H9 (cell line): Measurements from ENCODE around the gene CLEC4G. TPM values are rescaled to one million over a fixed set of nuclear protein-coding genes. Genes with fewer than 3 reads are reported as not detected.
A peak's percentile ranks its signal among the peaks of the same experiment; 100 is the strongest.

Experiments
- DNase-seq: peaks from one replicate; pipeline ENCODE4 v3.0.0-alpha.2; 2017
- H2AFZ ChIP-seq: one replicate; pipeline ENCODE4 v1.6.1; 2013; ENCODE audit warnings: mild to moderate bottlenecking, low read length, control low read depth, moderate library complexity
- H2AK5ac ChIP-seq: 2 replicates; pipeline ENCODE4 v1.6.1; 2013; ENCODE audit warnings: low read length, control low read depth, mixed read lengths; ENCODE audit not compliant: insufficient read length
- H2BK120ac ChIP-seq: one replicate; pipeline ENCODE4 v1.6.1; 2013; ENCODE audit warnings: low read depth, mild to moderate bottlenecking, low read length, control low read depth, inconsistent platforms; ENCODE audit not compliant: poor library complexity, severe bottlenecking
- H2BK12ac ChIP-seq: 2 replicates; pipeline ENCODE4 v1.6.1; 2013; ENCODE audit warnings: low read length, control low read depth, mixed read lengths, low read depth; ENCODE audit not compliant: insufficient read length
- H2BK15ac ChIP-seq: 2 replicates; pipeline ENCODE4 v1.6.1; 2013; ENCODE audit warnings: low read depth, low read length, control low read depth
- H2BK20ac ChIP-seq: one replicate; pipeline ENCODE4 v1.6.1; 2013; ENCODE audit warnings: low read depth, mild to moderate bottlenecking, low read length, control low read depth, inconsistent platforms; ENCODE audit not compliant: poor library complexity, severe bottlenecking
- H2BK5ac ChIP-seq: 2 replicates; pipeline ENCODE4 v1.6.1; 2013; ENCODE audit warnings: low read length, control low read depth, mixed read lengths; ENCODE audit not compliant: insufficient read length
- H3K14ac ChIP-seq: 2 replicates; pipeline ENCODE4 v1.6.1; 2013; ENCODE audit warnings: low read length, control low read depth; ENCODE audit not compliant: insufficient read depth
- H3K18ac ChIP-seq: 2 replicates; pipeline ENCODE4 v1.6.1; 2013; ENCODE audit warnings: low read depth, mild to moderate bottlenecking, mixed read lengths, low read length, control low read depth; ENCODE audit not compliant: insufficient read length
- H3K23ac ChIP-seq: 2 replicates; pipeline ENCODE4 v1.6.1; 2013; ENCODE audit warnings: low read length, control low read depth, mixed read lengths, low read depth; ENCODE audit not compliant: insufficient read length
- H3K23me2 ChIP-seq: 2 replicates; pipeline ENCODE4 v1.6.1; 2013; ENCODE audit warnings: low read depth, mild to moderate bottlenecking, mixed read lengths, low read length, control low read depth; ENCODE audit not compliant: insufficient read length, poor library complexity, severe bottlenecking
- H3K27ac ChIP-seq: 2 replicates; pipeline ENCODE4 v1.5.1; 2013; ENCODE audit warnings: low read length, control low read depth, mixed read lengths, low read depth; ENCODE audit not compliant: insufficient read length
- H3K27me3 ChIP-seq: 2 replicates; pipeline ENCODE4 v1.6.1; 2013; ENCODE audit warnings: low read length, control low read depth, inconsistent platforms; ENCODE audit not compliant: insufficient read depth
- H3K4ac ChIP-seq: 2 replicates; pipeline ENCODE4 v1.6.1; 2013; ENCODE audit warnings: low read depth, mild to moderate bottlenecking, control low read depth, inconsistent platforms, low read length, moderate library complexity
- H3K4me1 ChIP-seq: 2 replicates; pipeline ENCODE4 v1.6.1; 2013; ENCODE audit warnings: low read length, control low read depth, inconsistent platforms; ENCODE audit not compliant: insufficient read depth
- H3K4me2 ChIP-seq: 2 replicates; pipeline ENCODE4 v1.6.1; 2013; ENCODE audit warnings: low read length, control low read depth, mixed read lengths; ENCODE audit not compliant: insufficient read length, insufficient read depth
- H3K56ac ChIP-seq: 2 replicates; pipeline ENCODE4 v1.6.1; 2013; ENCODE audit warnings: low read depth, mild to moderate bottlenecking, mixed read lengths, low read length, control low read depth; ENCODE audit not compliant: insufficient read length
- H3K79me1 ChIP-seq: 2 replicates; pipeline ENCODE4 v1.6.1; 2013; ENCODE audit warnings: low read depth, mild to moderate bottlenecking, moderate library complexity, low read length, control low read depth, inconsistent platforms; ENCODE audit not compliant: insufficient read depth, poor library complexity, severe bottlenecking
- H3K79me2 ChIP-seq: 2 replicates; pipeline ENCODE4 v1.6.1; 2013; ENCODE audit warnings: low read length, control low read depth, inconsistent platforms; ENCODE audit not compliant: insufficient read depth
- H3K9ac ChIP-seq: 2 replicates; pipeline ENCODE4 v1.6.1; 2013; ENCODE audit warnings: low read length, control low read depth, mixed read lengths; ENCODE audit not compliant: insufficient read length; ENCODE audit errors: extremely low read depth
- H3K9me3 ChIP-seq: one replicate; pipeline ENCODE4 v1.6.1; 2013; ENCODE audit warnings: low read depth, low read length, inconsistent platforms; ENCODE audit not compliant: control insufficient read depth
- H3T11ph ChIP-seq: one replicate; pipeline ENCODE4 v1.6.1; 2013; ENCODE audit warnings: mild to moderate bottlenecking, low read length, control low read depth, inconsistent platforms
- H4K20me1 ChIP-seq: one replicate; pipeline ENCODE4 v1.6.1; 2013; ENCODE audit not compliant: control insufficient read depth, insufficient read length, insufficient read depth
- H4K5ac ChIP-seq: 2 replicates; pipeline ENCODE4 v1.6.1; 2013; ENCODE audit warnings: low read depth, mild to moderate bottlenecking, mixed read lengths, low read length, control low read depth; ENCODE audit not compliant: insufficient read length
- H4K8ac ChIP-seq: replicated peaks from 2 replicates; pipeline ENCODE4 v1.6.1; 2013; ENCODE audit warnings: low read length, control low read depth, mixed read lengths, low read depth; ENCODE audit not compliant: insufficient read length
- H4K91ac ChIP-seq: 2 replicates; pipeline ENCODE4 v1.6.1; 2013; ENCODE audit warnings: low read depth, mild to moderate bottlenecking, moderate library complexity, mixed read lengths, low read length, control low read depth; ENCODE audit not compliant: insufficient read length
- H3K27ac Mint-ChIP-seq, 3 experiments: 2 replicates in 2 of 3; 3 replicates in 1 of 3; pipeline ENCODE4 v1.8.0; 2020 to 2021; ENCODE audit warnings: mixed read lengths in 3 of 3, mild to moderate bottlenecking in 1 of 3, moderate library complexity in 1 of 3
- H3K27me3 Mint-ChIP-seq: 2 replicates; pipeline ENCODE4 v1.8.0; 2021; ENCODE audit warnings: low read depth, mild to moderate bottlenecking, moderate library complexity, mixed read lengths
- H3K36me3 Mint-ChIP-seq, 3 experiments: 2 replicates in 2 of 3; 3 replicates in 1 of 3; pipeline ENCODE4 v1.8.0; 2020 to 2021; ENCODE audit warnings: low read depth in 3 of 3, mixed read lengths in 3 of 3; ENCODE audit not compliant: insufficient read depth in 1 of 3
- H3K4me1 Mint-ChIP-seq, 2 experiments: 2 replicates each; pipeline ENCODE4 v1.8.0; 2020; ENCODE audit warnings: mixed read lengths in 2 of 2
- H3K4me3 Mint-ChIP-seq, 2 experiments: 2 replicates in 1 of 2; 3 replicates in 1 of 2; pipeline ENCODE4 v1.8.0; 2020 to 2021; ENCODE audit warnings: mild to moderate bottlenecking in 2 of 2, mixed read lengths in 2 of 2, moderate library complexity in 1 of 2
- H3K9me3 Mint-ChIP-seq, 2 experiments: 2 replicates in 1 of 2; 3 replicates in 1 of 2; pipeline ENCODE4 v1.8.0; 2020; ENCODE audit warnings: mild to moderate bottlenecking in 2 of 2, mixed read lengths in 2 of 2, moderate library complexity in 1 of 2
- WGBS: extraction: QIAGEN DNeasy Blood & Tissue Kit; methylation state at CpG from one replicate; pipeline ENCODE4 v1.1.7; 2013; ENCODE audit warnings: missing lambda C conversion rate, low lambda C conversion rate, mixed read lengths; ENCODE audit not compliant: insufficient read length; ENCODE audit errors: extremely low coverage; 5-methylcytosine and 5-hydroxymethylcytosine counted together
- total RNA-seq: library from RNA; stranded (reverse); gene quantifications from 2 replicates; pipeline ENCODE4 v1.2.1, GENCODE V29; 2021
- TF ChIP-seq, protein P1 (sequence below): fragments of 200-600 bp; sonication (generic); conservative IDR thresholded peaks from 3 replicates; pipeline ENCODE4 v1.8.0; 2021; ENCODE audit warnings: antibody characterized with exemption, mild to moderate bottlenecking

Gene CLEC4G
- total RNA-seq, 1 experiment from 2014 or later: not detected

DNA sequence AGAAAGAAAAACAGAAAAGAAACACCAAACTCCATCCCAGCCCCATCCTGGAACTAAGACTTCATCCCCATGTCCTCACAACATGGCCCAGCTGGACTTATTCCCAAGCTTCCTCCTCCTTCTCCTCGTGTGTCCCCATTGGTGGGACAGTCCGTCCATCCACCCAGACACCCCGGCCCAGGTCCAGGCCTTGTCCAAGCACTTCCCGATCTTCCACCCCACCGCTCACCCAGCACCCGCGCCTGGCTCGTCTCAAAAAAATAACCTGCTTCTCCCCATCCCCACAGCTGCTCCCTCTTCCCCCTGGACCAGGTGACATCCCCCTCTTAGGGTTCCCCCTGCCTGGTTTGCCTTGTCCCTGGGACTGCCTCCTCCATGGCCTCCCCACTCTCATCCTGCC lies 28.6 kb downstream of the CLEC4G start:
- Histone ChIP-seq H3K27ac (no peak overlapping the region), H4K91ac (no peak overlapping the region), H3K23ac (no peak overlapping the region), H2BK12ac (no peak overlapping the region), H3K23me2 (no peaks in the 10 kb centered on the region), H3K18ac (no peak overlapping the region), H2BK5ac (no peak overlapping the region), H3K9ac (no peak overlapping the region), H2BK15ac (no peak overlapping the region), H2BK20ac (no peak overlapping the region), H3K4me1 (no peaks in the 10 kb centered on the region), H4K8ac (no peak overlapping the region), H4K5ac (no peak overlapping the region), H3K4me2 (no peak overlapping the region), H2BK120ac (no peak overlapping the region), H3K14ac (no peak overlapping the region; the same call in 1 of the 2 replicates), H4K20me1 (no peaks in the 10 kb centered on the region), H2AFZ (no peak overlapping the region), H2AK5ac (no peak overlapping the region), H3K27me3 (no peaks in the 10 kb centered on the region), H3K79me2 (no peaks in the 10 kb centered on the region), H3K9me3 (no peaks in the 10 kb centered on the region), H3K79me1 (no peaks in the 10 kb centered on the region), H3T11ph (no peak overlapping the region), H3K4ac (no peak overlapping the region), H3K56ac (no peak overlapping the region)
- Mint-ChIP-seq H3K9me3 (no peaks in the 10 kb centered on the region), H3K4me1 (peaks cover 8 to 18% of the 10 kb centered on the region in 2 experiments), H3K4me3 (no peak overlapping the region), H3K27ac (0 out of 7 replicates have a peak overlapping the region, but pooled peaks of 1 of the 3 experiments have one; percentile 22), H3K36me3 (no peaks in the 10 kb centered on the region; a peak in 1 of 7 replicates), H3K27me3 (peaks cover 55% of the 10 kb centered on the region)
- TF ChIP-seq, protein P1, sequence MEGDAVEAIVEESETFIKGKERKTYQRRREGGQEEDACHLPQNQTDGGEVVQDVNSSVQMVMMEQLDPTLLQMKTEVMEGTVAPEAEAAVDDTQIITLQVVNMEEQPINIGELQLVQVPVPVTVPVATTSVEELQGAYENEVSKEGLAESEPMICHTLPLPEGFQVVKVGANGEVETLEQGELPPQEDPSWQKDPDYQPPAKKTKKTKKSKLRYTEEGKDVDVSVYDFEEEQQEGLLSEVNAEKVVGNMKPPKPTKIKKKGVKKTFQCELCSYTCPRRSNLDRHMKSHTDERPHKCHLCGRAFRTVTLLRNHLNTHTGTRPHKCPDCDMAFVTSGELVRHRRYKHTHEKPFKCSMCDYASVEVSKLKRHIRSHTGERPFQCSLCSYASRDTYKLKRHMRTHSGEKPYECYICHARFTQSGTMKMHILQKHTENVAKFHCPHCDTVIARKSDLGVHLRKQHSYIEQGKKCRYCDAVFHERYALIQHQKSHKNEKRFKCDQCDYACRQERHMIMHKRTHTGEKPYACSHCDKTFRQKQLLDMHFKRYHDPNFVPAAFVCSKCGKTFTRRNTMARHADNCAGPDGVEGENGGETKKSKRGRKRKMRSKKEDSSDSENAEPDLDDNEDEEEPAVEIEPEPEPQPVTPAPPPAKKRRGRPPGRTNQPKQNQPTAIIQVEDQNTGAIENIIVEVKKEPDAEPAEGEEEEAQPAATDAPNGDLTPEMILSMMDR: no peak
- peak; percentile 47 for DNase-seq
- WGBS: no CpG with 5 or more reads among the region's 8 CpGs
